HepG2 (cell line): ENCODE measurements around the gene TLCD3A. TPM values are rescaled to one million over a fixed set of nuclear protein-coding genes. Genes with fewer than 3 reads are reported as not detected.

Experiments
- ATAC-seq: fragments of 200-7000 bp; cut with Tn5 transposase; 3 replicates; pipeline ENCODE4 v1.9.1; 2020; ENCODE audit warnings: mild to moderate bottlenecking, moderate library complexity
- BruUV-seq: library from RNA; stranded (reverse); fragments of 400-500 nt; replicated peaks from 2 replicates; lab custom pipeline; 2021; lab: Mats Ljungman, UMichigan
- CTCF ChIA-PET: fragments of 300-600 bp; formaldehyde crosslinking; extraction: SDS; loops from one replicate; lab custom pipeline; 2021; ENCODE audit warnings: low total read pairs, inconsistent platforms, low intra/inter-chr PET ratio; lab: Yijun Ruan, JAX
- POLR2A ChIA-PET: fragments of 350-600 bp; sonication (Branson Sonifier 250); formaldehyde crosslinking; loops from one replicate; lab custom pipeline; 2020; ENCODE audit warnings: antibody characterized with exemption, inconsistent platforms; lab: Yijun Ruan, JAX
- DNase-seq: peaks from one replicate; pipeline ENCODE4 v3.0.0-alpha.2; 2015; ENCODE audit warnings: low spot score
- FAIRE-seq: peaks from 3 replicates; lab custom pipeline; 2011; peaks lifted over from hg19 to GRCh38; lab: Jason Lieb, UNC
- H2AFZ ChIP-seq: one replicate; pipeline ENCODE4 v1.6.1; 2011; ENCODE audit warnings: low read length, inconsistent platforms
- H3K27ac ChIP-seq: fragments of 300-600 bp; 3 replicates; pipeline ENCODE4 v1.8.0; 2011; ENCODE audit warnings: mixed run types, mild to moderate bottlenecking, mixed read lengths, low read length, inconsistent platforms; ENCODE audit not compliant: insufficient read depth; ENCODE audit errors: extremely low read length
- H3K27me3 ChIP-seq, 2 experiments: fragments of 200-600 bp in 1 of 2; 2 replicates in 1 of 2; 3 replicates in 1 of 2; pipeline versions ENCODE4 v1.6.0 to v1.8.0; 2011; ENCODE audit warnings: low read length in 2 of 2, mild to moderate bottlenecking in 2 of 2, moderate library complexity in 2 of 2, inconsistent platforms in 1 of 2; ENCODE audit not compliant: insufficient read depth in 2 of 2, control insufficient read depth in 1 of 2
- H3K36me3 ChIP-seq, 2 experiments: fragments of 200-600 bp in 1 of 2; replicated peaks in 1 of 2; 2 replicates in 1 of 2; 3 replicates in 1 of 2; pipeline versions ENCODE4 v1.5.1 to v1.8.0; 2011; ENCODE audit warnings: low read length in 2 of 2, inconsistent platforms in 1 of 2; ENCODE audit not compliant: insufficient read depth in 2 of 2, control insufficient read depth in 1 of 2
- H3K4me1 ChIP-seq: 2 replicates; pipeline ENCODE4 v1.5.1; 2012; ENCODE audit warnings: low read length, inconsistent platforms; ENCODE audit not compliant: insufficient read depth
- H3K4me2 ChIP-seq: 2 replicates; pipeline ENCODE4 v1.6.0; 2011; ENCODE audit warnings: low read depth, low read length, inconsistent platforms
- H3K4me3 ChIP-seq, 3 experiments: fragments of 200-600 bp in 1 of 3; sonication (generic), shearing (Covaris generic) in 1 of 3; replicated peaks in 1 of 3; 2 replicates each; pipeline ENCODE4 v1.5.1; 2011 to 2016; ENCODE audit warnings: low read length in 3 of 3, inconsistent platforms in 2 of 3, low read depth in 2 of 3, mild to moderate bottlenecking in 2 of 3, control low read depth in 1 of 3, mixed read lengths in 1 of 3; ENCODE audit not compliant: insufficient read depth in 1 of 3
- H3K79me2 ChIP-seq: one replicate; pipeline ENCODE4 v1.6.1; 2011; ENCODE audit warnings: low read length, inconsistent platforms; ENCODE audit not compliant: insufficient read depth
- H3K9ac ChIP-seq: 2 replicates; pipeline ENCODE4 v1.6.0; 2011; ENCODE audit warnings: mild to moderate bottlenecking, low read depth, low read length, inconsistent platforms; ENCODE audit not compliant: insufficient read depth
- H3K9me3 ChIP-seq: 2 replicates; pipeline ENCODE4 v1.5.1; 2012; ENCODE audit warnings: mild to moderate bottlenecking, low read length
- H4K20me1 ChIP-seq: 2 replicates; pipeline ENCODE4 v1.6.0; 2011; ENCODE audit warnings: inconsistent platforms, mild to moderate bottlenecking, low read length, moderate library complexity; ENCODE audit not compliant: insufficient read depth
- ESRRA ChIP-seq: sonication (generic); formaldehyde crosslinking; IDR thresholded peaks from 2 replicates; pipeline ENCODE4 v1.5.1; 2020; ENCODE audit warnings: mild to moderate bottlenecking, low read depth, missing genetic modification reagents
- HNRNPL ChIP-seq: fragments of 200-400 bp; formaldehyde crosslinking; IDR thresholded peaks from 2 replicates; pipeline ENCODE4 v1.6.1; 2017; ENCODE audit warnings: mild to moderate bottlenecking, low read depth, low read length
- SALL2 ChIP-seq: sonication (generic); formaldehyde crosslinking; IDR thresholded peaks from 2 replicates; pipeline ENCODE4 v1.8.1; 2023; ENCODE audit warnings: mild to moderate bottlenecking, missing genetic modification reagents, inconsistent platforms
- ZNF260 ChIP-seq: sonication (generic); formaldehyde crosslinking; IDR thresholded peaks from 2 replicates; pipeline ENCODE4 v1.4.0; 2020; ENCODE audit warnings: missing genetic modification reagents, low read depth, mild to moderate bottlenecking, borderline replicate concordance
- WGBS: methylation state at CpG from one replicate; pipeline ENCODE4 v1.1.6; 2017; ENCODE audit warnings: low lambda C conversion rate; 5-methylcytosine and 5-hydroxymethylcytosine counted together
- in situ Hi-C: cut with HindIII; loops from 2 replicates; pipeline ENCODE4 v1.10.0; 2017; ENCODE audit warnings: low pct_unique_long_range_greater_than_20kb; ENCODE audit not compliant: extremely low pct_ligation_motif_present
- intact Hi-C: fragments of 100-400 bp; cut with micrococcal nuclease; formaldehyde crosslinking; loops from one replicate; pipeline ENCODE4 v1.10.0; 2022; ENCODE audit not compliant: unreplicated experiment
- polyA plus RNA-seq, 8 experiments: library from polyadenylated mRNA; depleted of rRNA in 3 of 8; stranded (reverse) in 7 of 8; unstranded in 1 of 8; fragments of >200 nt; fragmentation: Illumina TruSeq in 4 of 8; extraction: Trizol in 4 of 8; gene quantifications; 2 replicates each; pipeline versions ENCODE4 v1.2.1 to v1.2.3, GENCODE V29; 2011 to 2016; ENCODE audit warnings: low read depth in 4 of 8, missing spikeins in 1 of 8, mixed read lengths in 1 of 8; ENCODE audit not compliant: insufficient read depth in 1 of 8
- total RNA-seq, 5 experiments: library from RNA; depleted of rRNA; stranded (reverse); fragments of >200 nt; fragmentation: Illumina TruSeq; extraction: Trizol; gene quantifications; 2 replicates each; pipeline ENCODE4 v1.2.3, GENCODE V29; 2016; ENCODE audit warnings: low read depth in 1 of 5
- TF ChIP-seq, protein P1 (sequence below): IDR thresholded peaks from 2 replicates; pipeline ENCODE4 v1.6.1; 2016; ENCODE audit warnings: low read depth, control low read depth
- TF ChIP-seq, protein P2 (sequence below): sonication (generic); formaldehyde crosslinking; IDR thresholded peaks from 2 replicates; pipeline ENCODE4 v1.8.1; 2023; ENCODE audit warnings: mild to moderate bottlenecking, missing genetic modification reagents

The TLCD3A gene
- total and polyA plus RNA-seq, 2 of the 13 experiments (the other 11 are each of a cell fraction or from before 2014, with no cell fraction given), result 25.2 to 46.6 TPM

GRCh38 chr17:691423-691822 is 41.0 kb upstream of the TLCD3A start (continued):
- no peak for TF ChIP-seq ESRRA

DNA sequence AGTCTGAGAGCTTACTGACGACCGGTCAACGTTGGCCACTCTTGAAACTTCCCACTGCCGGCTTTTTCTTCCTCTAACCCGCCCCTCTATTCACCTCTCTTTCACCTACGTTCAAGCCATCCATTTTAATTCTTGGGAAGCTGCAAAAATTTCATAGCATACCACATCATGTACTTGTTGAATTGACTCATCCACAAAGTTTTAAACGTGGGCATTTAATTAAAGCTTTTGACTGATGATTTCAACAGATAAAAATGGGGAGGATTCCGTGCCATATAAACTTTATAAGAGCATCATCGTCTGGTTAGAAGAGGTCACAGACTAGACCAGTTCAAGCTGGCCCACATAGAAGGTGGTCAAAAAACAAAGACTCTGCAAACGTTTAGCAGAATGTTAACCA is 40.3 kb upstream of the TLCD3A start:
- H3K36me3 ChIP-seq, result peaks cover 12 to 63% of the 10 kb centered on the region in 2 experiments; a peak in 4 of 5 replicates
- H3K27me3 ChIP-seq, result no peaks in the 10 kb centered on the region
- H3K79me2 ChIP-seq, result no peaks in the 10 kb centered on the region
- H3K4me3 ChIP-seq, result no peak overlapping the region
- intact Hi-C loops, result no loop called here
- FAIRE-seq, result no peak
- H4K20me1 ChIP-seq, result no peaks in the 10 kb centered on the region
- H3K27ac ChIP-seq, result no peak overlapping the region
- H3K4me2 ChIP-seq, result no peak overlapping the region
- in situ Hi-C loops, result no loop called here
- ATAC-seq, result no peak
- BruUV-seq, result no TSS peak
- TF ChIP-seq SALL2 (CRISPR knock-in tag), result no peak
- no peak for TF ChIP-seq HNRNPL
- TF ChIP-seq ZNF260 (CRISPR knock-in tag), result no peak
- TF ChIP-seq, protein P1, sequence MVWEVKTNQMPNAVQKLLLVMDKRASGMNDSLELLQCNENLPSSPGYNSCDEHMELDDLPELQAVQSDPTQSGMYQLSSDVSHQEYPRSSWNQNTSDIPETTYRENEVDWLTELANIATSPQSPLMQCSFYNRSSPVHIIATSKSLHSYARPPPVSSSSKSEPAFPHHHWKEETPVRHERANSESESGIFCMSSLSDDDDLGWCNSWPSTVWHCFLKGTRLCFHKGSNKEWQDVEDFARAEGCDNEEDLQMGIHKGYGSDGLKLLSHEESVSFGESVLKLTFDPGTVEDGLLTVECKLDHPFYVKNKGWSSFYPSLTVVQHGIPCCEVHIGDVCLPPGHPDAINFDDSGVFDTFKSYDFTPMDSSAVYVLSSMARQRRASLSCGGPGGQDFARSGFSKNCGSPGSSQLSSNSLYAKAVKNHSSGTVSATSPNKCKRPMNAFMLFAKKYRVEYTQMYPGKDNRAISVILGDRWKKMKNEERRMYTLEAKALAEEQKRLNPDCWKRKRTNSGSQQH (CRISPR knock-in tag), result no peak
- TF ChIP-seq, protein P2, sequence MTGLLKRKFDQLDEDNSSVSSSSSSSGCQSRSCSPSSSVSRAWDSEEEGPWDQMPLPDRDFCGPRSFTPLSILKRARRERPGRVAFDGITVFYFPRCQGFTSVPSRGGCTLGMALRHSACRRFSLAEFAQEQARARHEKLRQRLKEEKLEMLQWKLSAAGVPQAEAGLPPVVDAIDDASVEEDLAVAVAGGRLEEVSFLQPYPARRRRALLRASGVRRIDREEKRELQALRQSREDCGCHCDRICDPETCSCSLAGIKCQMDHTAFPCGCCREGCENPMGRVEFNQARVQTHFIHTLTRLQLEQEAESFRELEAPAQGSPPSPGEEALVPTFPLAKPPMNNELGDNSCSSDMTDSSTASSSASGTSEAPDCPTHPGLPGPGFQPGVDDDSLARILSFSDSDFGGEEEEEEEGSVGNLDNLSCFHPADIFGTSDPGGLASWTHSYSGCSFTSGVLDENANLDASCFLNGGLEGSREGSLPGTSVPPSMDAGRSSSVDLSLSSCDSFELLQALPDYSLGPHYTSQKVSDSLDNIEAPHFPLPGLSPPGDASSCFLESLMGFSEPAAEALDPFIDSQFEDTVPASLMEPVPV (CRISPR knock-in tag), result no peak
- H3K4me1 ChIP-seq, result peaks cover 9% of the 10 kb centered on the region; the same call in 1 of the 2 replicates
- ChIA-PET CTCF (no interaction called here), POLR2A (no interaction called here)
- no peaks in the 10 kb centered on the region for H3K9me3 ChIP-seq
- 97% methylated on average over 10 of the region's 10 CpGs for WGBS
- H2AFZ ChIP-seq, result no peak overlapping the region
- no peak for DNase-seq
- H3K9ac ChIP-seq, result no peak overlapping the region
